Measurements from ENCODE around the gene RPL27. TPM values are rescaled to one million over a fixed set of nuclear protein-coding genes. Genes with fewer than 3 reads are reported as not detected.
"Not testable (repeated sequence)": the region's sequence is repeated elsewhere in the genome, so short reads cannot be mapped to it uniquely, and the experiment has no call there.

Gene RPL27
- total RNA-seq, 2 experiments from 2014 or later: 1,974 to 2,033 TPM

DNA sequence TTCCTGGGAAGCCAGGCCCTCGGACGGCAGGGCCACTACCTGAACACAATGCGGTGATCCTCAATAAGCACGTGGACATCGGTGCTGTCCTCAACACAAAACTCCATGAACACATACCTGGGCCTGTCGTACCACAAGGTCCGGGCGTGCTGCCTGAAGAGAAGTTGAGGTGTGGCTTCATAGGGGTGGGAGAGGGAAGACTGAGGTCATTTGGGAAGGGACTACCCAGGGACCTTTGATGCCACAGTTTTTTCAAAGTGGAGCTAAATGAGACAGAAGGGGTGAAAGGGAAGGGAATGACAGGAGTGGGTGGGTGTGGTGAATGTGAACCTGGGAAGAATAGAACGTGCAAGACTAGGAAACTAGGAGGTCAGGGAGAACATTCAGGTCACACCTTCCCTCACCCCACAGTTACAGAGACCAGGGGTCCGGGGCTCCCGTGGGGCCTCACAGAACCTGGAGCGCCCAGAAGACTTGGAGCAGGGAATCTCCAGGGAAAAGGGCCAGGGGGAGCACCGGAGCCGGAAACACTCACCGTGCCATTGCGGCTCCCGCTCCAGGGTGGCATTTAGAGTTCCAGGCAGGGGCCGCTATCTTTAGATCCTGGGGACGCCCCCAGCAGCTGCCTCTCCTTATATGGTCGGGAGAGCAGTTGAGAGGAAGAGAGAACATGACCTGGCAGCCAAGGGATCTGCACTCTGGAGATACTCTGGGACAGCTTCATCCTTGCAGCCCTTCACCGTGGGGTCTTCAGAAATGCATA is 18.5 kb upstream of the RPL27 start, which contains the start of gene PTGES3L:
TSS of gene PTGES3L (minus strand) at position 570 of the 763 bp plus-strand sequence. CDS start at position 543, 27 bp downstream.
- no peaks in the 10 kb centered on the region for H3K9me3 Mint-ChIP-seq

DNA sequence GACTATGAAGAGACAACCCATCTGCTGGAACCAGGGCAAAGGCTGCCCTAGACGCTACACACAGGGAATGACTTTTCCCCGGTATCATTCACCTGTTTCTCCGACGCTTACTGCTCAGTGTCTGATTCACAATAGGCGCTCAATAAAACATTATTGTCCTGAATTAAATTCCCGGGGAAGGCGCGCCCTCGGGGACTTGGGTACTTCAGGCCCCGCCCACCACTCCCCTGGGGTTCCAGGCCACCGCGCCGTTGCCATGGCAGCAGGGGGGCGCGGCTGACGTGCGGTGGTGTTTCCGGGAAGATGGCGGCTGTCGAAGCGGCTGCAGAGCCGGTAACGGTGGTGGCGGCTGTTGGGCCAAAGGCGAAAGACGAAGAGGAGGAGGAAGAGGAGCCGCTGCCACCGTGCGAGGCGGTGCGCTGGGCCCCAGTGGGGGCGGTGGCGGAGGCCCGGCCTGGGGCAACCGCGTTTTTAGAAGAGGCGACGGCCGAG is 17.9 kb upstream of the RPL27 start, which contains the start of gene RUNDC1:
TSS of gene RUNDC1 (plus strand) at position 292 of the 492 bp plus-strand sequence. CDS start at position 304, 12 bp downstream.
- CTCF ChIA-PET: interaction anchor here (0.6 kb wide), 2 partner anchors 16 to 930 kb away, joined by 3 read pairs; no protein-coding TSS in a partner anchor
- intact Hi-C loops (cut with micrococcal nuclease): loop anchor here (1.0 to 2.0 kb wide), 6 partner anchors 16 to 190 kb away; partner anchors contain the start of genes AARSD1, BECN1, BRCA1 and PSME3
- H3K4me3 Mint-ChIP-seq: peak within 1 kb of the TSS; percentile 99
- no peaks in the 10 kb centered on the region for H3K9me3 Mint-ChIP-seq
- no peaks in the 10 kb centered on the region for H3K27me3 Mint-ChIP-seq (ENCODE audit: low read depth)
- peaks cover 36% of the 10 kb centered on the region for H3K4me1 Mint-ChIP-seq (ENCODE audit: low read depth)
- DNase-seq: peak; percentile 90
- peak within 1 kb of the TSS; percentile 90 for H3K27ac Mint-ChIP-seq
- H3K36me3 Mint-ChIP-seq (ENCODE audit: low read depth): peaks cover 6% of the 10 kb centered on the region

More for the DNA sequence above, 18.5 kb upstream of the RPL27 start, which contains the start of gene PTGES3L:
- peak; percentile 71 for DNase-seq
- Mint-ChIP-seq H3K4me3 (peak within 1 kb of the TSS; percentile 99), H3K27me3 (ENCODE audit: low read depth) (no peaks in the 10 kb centered on the region), H3K27ac (peak within 1 kb of the TSS; percentile 90), H3K36me3 (ENCODE audit: low read depth) (peaks cover under 1% of the 10 kb centered on the region), H3K4me1 (ENCODE audit: low read depth) (peaks cover 31% of the 10 kb centered on the region)
- CTCF ChIA-PET: interaction anchor here (0.6 to 1.5 kb wide), 3 partner anchors 17 to 931 kb away, joined by 3 to 4 read pairs (median 3); partner anchors contain the start of gene RPL27
- intact Hi-C loops (cut with micrococcal nuclease): loop anchor here (1.0 to 2.0 kb wide), 6 partner anchors 15 to 191 kb away; partner anchors contain the start of genes AARSD1, BECN1, BRCA1 and PSME3

DNA sequence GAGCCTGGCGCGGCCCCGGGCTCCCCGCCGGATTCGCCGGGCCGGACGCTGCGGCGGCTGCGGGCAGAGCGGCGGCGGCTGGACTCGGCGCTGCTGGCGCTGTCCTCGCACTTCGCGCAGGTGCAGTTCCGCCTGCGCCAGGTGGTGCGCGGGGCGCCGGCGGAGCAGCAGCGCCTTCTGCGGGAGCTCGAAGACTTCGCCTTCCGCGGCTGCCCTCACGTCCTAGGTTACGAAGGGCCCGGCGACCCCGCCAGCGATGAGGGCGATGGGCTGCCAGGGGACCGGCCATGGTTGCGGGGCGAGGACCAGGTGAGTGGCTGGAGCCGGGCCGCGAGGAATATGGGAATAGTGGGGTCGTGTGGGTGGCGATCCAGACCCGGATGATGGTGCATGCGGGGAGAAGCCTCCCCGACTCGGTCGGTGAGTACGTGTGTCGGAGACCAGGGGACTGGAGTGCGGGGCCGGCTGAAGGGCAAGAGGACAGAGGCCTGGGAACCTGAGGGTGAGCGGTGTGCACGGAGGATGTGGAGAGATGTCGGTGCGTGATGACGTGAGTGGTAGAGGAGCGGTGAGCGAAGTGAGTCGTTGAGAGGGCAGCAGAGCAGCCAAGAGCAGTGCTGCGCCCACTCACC is 17.3 kb upstream of the RPL27 start:
- Mint-ChIP-seq H3K27ac (peak overlapping the region; percentile 90), H3K27me3 (ENCODE audit: low read depth) (no peaks in the 10 kb centered on the region), H3K4me3 (peak overlapping the region; percentile 99), H3K9me3 (no peaks in the 10 kb centered on the region), H3K36me3 (ENCODE audit: low read depth) (peaks cover 8% of the 10 kb centered on the region), H3K4me1 (ENCODE audit: low read depth) (peaks cover 36% of the 10 kb centered on the region)
- peak; percentile 81 for DNase-seq
- CTCF ChIA-PET: no interaction called here
- intact Hi-C loops (cut with micrococcal nuclease): loop anchor here (1.0 to 2.0 kb wide), 7 partner anchors 16 to 189 kb away; partner anchors contain the start of genes AARSD1, BECN1, BRCA1 and PSME3

- DNase-seq: no peak
- intact Hi-C loops (cut with micrococcal nuclease): no loop called here
- no peaks in the 10 kb centered on the region for H3K9me3 Mint-ChIP-seq
Observed at GRCh38 chr17:42982266-42982665, 16.0 kb upstream of the RPL27 start.

GRCh38 chr17:42985225-42985624 is 13.0 kb upstream of the RPL27 start:
- Mint-ChIP-seq H3K9me3 (no peaks in the 10 kb centered on the region), H3K27me3 (ENCODE audit: low read depth) (no peaks in the 10 kb centered on the region), H3K36me3 (ENCODE audit: low read depth) (peaks cover 18% of the 10 kb centered on the region), H3K27ac (no peak overlapping the region), H3K4me1 (ENCODE audit: low read depth) (peaks cover 26% of the 10 kb centered on the region), H3K4me3 (no peak overlapping the region)
- CTCF ChIA-PET: interaction anchor here (2.0 kb wide), 1 partner anchor 13 kb away, joined by 5 read pairs; the partner anchor contains the start of gene RPL27
- no peak for DNase-seq
- intact Hi-C loops (cut with micrococcal nuclease): no loop called here

More at GRCh38 chr17:42982266-42982665, 16.0 kb upstream of the RPL27 start:
- no peak overlapping the region for H3K27ac Mint-ChIP-seq
- CTCF ChIA-PET: no interaction called here
- H3K36me3 Mint-ChIP-seq (ENCODE audit: low read depth): peaks cover 8% of the 10 kb centered on the region
- H3K4me3 Mint-ChIP-seq: no peak overlapping the region
- H3K4me1 Mint-ChIP-seq (ENCODE audit: low read depth): peaks cover 36% of the 10 kb centered on the region
- no peaks in the 10 kb centered on the region for H3K27me3 Mint-ChIP-seq (ENCODE audit: low read depth)

- no peaks in the 10 kb centered on the region for H3K9me3 Mint-ChIP-seq
- H3K4me1 Mint-ChIP-seq (ENCODE audit: low read depth): peaks cover 8% of the 10 kb centered on the region
- CTCF ChIA-PET: interaction anchor here (2.2 kb wide), 1 partner anchor 9 kb away, joined by 10 read pairs; the partner anchor contains the start of gene RPL27
- no peaks in the 10 kb centered on the region for H3K27me3 Mint-ChIP-seq (ENCODE audit: low read depth)
- intact Hi-C loops (cut with micrococcal nuclease): no loop called here
- no peak overlapping the region for H3K4me3 Mint-ChIP-seq
- DNase-seq: no peak
- H3K36me3 Mint-ChIP-seq (ENCODE audit: low read depth): peaks cover 26% of the 10 kb centered on the region
- H3K27ac Mint-ChIP-seq: no peak overlapping the region
Observed at GRCh38 chr17:42989141-42989540, 9.1 kb upstream of the RPL27 start.

DNA sequence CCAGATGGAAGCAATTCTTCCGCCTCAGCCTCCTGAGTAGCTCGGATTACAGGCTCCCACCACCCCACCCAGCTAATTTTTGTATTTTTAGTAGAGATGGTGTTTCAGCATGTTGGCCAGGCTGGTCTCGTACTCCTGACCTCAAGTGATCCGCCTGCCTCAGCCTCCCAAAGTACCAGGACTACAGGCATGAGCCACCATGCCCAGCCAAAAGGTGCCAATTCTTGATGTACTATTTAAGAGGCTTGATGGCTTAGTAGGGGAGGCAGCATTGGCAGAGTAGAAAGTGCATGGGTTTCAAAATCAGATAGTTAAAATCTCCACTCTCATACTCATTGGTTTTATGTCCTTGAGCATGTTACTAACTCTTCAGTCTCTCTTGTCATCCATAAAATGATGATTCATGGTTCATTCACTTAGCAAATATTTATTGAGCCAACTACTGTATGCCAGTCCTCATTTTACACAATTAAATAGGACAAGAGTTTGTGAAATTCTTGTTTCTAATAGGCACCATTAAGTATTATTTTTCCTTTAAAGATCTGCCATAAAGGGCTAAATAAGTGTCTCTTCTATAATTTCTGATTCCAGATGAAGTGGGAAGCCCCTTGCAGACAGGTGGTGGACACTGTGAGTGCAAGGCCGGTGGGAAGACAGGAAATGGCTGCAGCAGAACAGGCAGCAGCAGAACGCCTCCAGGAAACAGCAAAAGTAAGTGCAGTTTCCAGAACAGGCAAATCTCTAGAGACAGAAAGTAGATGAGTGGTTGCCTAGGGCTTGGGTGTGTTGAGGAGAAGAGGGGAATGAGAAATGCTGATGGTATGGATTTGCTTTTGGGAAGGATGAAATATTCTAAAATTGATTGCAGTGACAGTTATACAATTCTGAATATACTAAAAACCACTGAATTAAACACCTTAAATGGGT is 8.2 kb upstream of the RPL27 start:
- CTCF ChIA-PET: no interaction called here
- no peak overlapping the region for H3K27ac Mint-ChIP-seq

DNA sequence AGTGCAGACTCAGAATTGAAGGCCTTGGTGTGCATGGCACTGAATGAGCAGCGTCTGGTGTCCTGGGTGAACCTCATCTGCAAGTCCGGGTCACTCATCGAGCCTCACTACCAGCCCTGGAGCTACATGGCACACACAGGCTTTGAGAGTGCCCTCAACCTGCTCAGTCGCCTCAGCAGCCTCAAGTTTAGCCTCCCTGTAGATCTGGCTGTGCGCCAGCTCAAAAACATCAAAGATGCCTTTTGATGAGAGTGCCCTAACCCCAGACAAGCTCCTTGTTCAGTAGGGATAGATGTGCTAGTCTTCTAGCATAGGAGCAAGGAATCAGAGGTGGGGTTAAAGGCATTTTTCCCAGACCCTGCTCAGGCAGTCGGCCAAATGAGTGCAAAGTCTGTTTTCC is 6.7 kb upstream of the RPL27 start:
- Mint-ChIP-seq H3K36me3 (ENCODE audit: low read depth) (peaks cover 19% of the 10 kb centered on the region), H3K9me3 (no peaks in the 10 kb centered on the region), H3K27ac (no peak overlapping the region), H3K27me3 (ENCODE audit: low read depth) (no peaks in the 10 kb centered on the region), H3K4me1 (ENCODE audit: low read depth) (no peaks in the 10 kb centered on the region), H3K4me3 (no peak overlapping the region)
- DNase-seq: no peak
- CTCF ChIA-PET: interaction anchor here (0.5 kb wide), 1 partner anchor 46 kb away, joined by 3 read pairs; no protein-coding TSS in a partner anchor
- intact Hi-C loops (cut with micrococcal nuclease): no loop called here

More for the DNA sequence above, 8.2 kb upstream of the RPL27 start:
- DNase-seq: no peak
- H3K36me3 Mint-ChIP-seq (ENCODE audit: low read depth): peaks cover 23% of the 10 kb centered on the region
- intact Hi-C loops (cut with micrococcal nuclease): no loop called here
- H3K4me1 Mint-ChIP-seq (ENCODE audit: low read depth): peaks cover 3% of the 10 kb centered on the region
- H3K4me3 Mint-ChIP-seq: no peak overlapping the region
- H3K9me3 Mint-ChIP-seq: no peaks in the 10 kb centered on the region
- no peaks in the 10 kb centered on the region for H3K27me3 Mint-ChIP-seq (ENCODE audit: low read depth)

- Mint-ChIP-seq H3K9me3 (no peaks in the 10 kb centered on the region), H3K27ac (no peak overlapping the region), H3K27me3 (ENCODE audit: low read depth) (no peaks in the 10 kb centered on the region), H3K4me1 (ENCODE audit: low read depth) (peaks cover 9% of the 10 kb centered on the region), H3K4me3 (no peak overlapping the region), H3K36me3 (ENCODE audit: low read depth) (peaks cover 18% of the 10 kb centered on the region)
- CTCF ChIA-PET: no interaction called here
- intact Hi-C loops (cut with micrococcal nuclease): no loop called here
- DNase-seq: no peak
Observed at GRCh38 chr17:42992872-42993271, 5.3 kb upstream of the RPL27 start.

DNA sequence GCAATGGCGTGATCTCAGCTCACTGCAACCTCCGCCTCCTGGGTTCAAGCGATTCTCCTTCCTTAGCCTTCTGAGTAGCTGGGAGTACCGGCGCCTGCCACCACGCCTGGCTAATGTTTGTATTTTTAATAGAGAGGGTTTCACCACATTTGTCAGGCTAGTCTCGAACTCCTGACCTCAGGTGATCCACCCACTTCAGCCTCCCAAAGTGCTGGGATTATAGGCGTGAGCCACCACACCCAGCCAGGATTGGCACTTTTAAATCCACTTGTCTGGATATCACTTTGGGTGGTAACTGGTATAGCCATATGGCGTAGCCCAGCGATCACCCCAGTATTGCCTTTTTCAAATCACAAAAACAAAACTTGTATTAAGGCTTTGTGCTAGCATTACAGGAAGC is 4.3 kb upstream of the RPL27 start:
- CTCF ChIA-PET; H3K9me3 Mint-ChIP-seq; H3K27ac Mint-ChIP-seq; intact Hi-C loops (cut with micrococcal nuclease); H3K4me3 Mint-ChIP-seq; H3K27me3 Mint-ChIP-seq (ENCODE audit: low read depth); DNase-seq: not testable (repeated sequence)
- Mint-ChIP-seq H3K36me3 (ENCODE audit: low read depth) (peaks cover 22% of the 10 kb centered on the region), H3K4me1 (ENCODE audit: low read depth) (peaks cover 10% of the 10 kb centered on the region)

GRCh38 chr17:42997390-42997983 is 732 bp upstream of the RPL27 start:
- CTCF ChIA-PET: interaction anchor here (0.6 to 2.7 kb wide), 15 partner anchors 9 to 487 kb away, joined by 3 to 15 read pairs (median 5); partner anchors contain the start of genes DHX8 and IFI35
- Mint-ChIP-seq H3K36me3 (ENCODE audit: low read depth) (peaks cover 36% of the 10 kb centered on the region), H3K27me3 (ENCODE audit: low read depth) (no peaks in the 10 kb centered on the region), H3K4me1 (ENCODE audit: low read depth) (peaks cover 34% of the 10 kb centered on the region), H3K27ac (peak overlapping the region; percentile 97), H3K4me3 (peak overlapping the region; percentile 97), H3K9me3 (no peaks in the 10 kb centered on the region)
- no peak for DNase-seq
- intact Hi-C loops (cut with micrococcal nuclease): loop anchor here (5.0 kb wide), 1 partner anchor 215 kb away; the partner anchor contains the start of gene TMEM106A

Data from activated naive CD4-positive, alpha-beta T cell treated with anti-CD3 and anti-CD28 coated beads for 36 hours (primary cell).